HepG2 (cell line): ENCODE data around the gene DGAT2. TPM values are rescaled to one million over a fixed set of nuclear protein-coding genes. Genes with fewer than 3 reads are reported as not detected.

ENCODE experiments used
- ATAD3A ChIP-seq: sonication (generic); formaldehyde crosslinking; IDR thresholded peaks from 2 replicates; pipeline ENCODE4 v1.4.0; 2020; ENCODE audit warnings: missing genetic modification reagents
- CBX5 ChIP-seq: sonication (generic); formaldehyde crosslinking; IDR thresholded peaks from 2 replicates; pipeline ENCODE4 v1.4.0; 2020; ENCODE audit warnings: missing genetic modification reagents, borderline replicate concordance
- CC2D1A ChIP-seq: sonication (generic); formaldehyde crosslinking; IDR thresholded peaks from 2 replicates; pipeline ENCODE4 v1.8.1; 2023; ENCODE audit warnings: mild to moderate bottlenecking, missing genetic modification reagents
- GABPA ChIP-seq, 2 experiments: IDR thresholded peaks; 2 replicates each; pipeline ENCODE4 v1.6.1; 2011 to 2016; ENCODE audit warnings: low read depth in 2 of 2, low read length in 1 of 2, missing biosample characterization in 1 of 2, missing genetic modification characterization in 1 of 2
- GATAD2A ChIP-seq: IDR thresholded peaks from 2 replicates; pipeline ENCODE4 v1.6.1; 2016
- KDM6A ChIP-seq: IDR thresholded peaks from 2 replicates; pipeline ENCODE4 v1.6.1; 2016; ENCODE audit warnings: low read depth
- LCORL ChIP-seq, 2 experiments: fragments of 450-650 bp in 1 of 2; sonication (generic) in 1 of 2; formaldehyde crosslinking in 1 of 2; IDR thresholded peaks; 2 replicates each; pipeline versions ENCODE4 v1.5.0 to v1.6.1; 2017 to 2020; ENCODE audit warnings: antibody characterized with exemption in 1 of 2, missing genetic modification reagents in 1 of 2
- MAFK ChIP-seq, 2 experiments: IDR thresholded peaks in 1 of 2; conservative IDR thresholded peaks in 1 of 2; 2 replicates each; pipeline ENCODE4 v1.6.1; 2011; ENCODE audit warnings: improper control_type of control experiment in 2 of 2, low read length in 2 of 2
- MED8 ChIP-seq: sonication (generic); formaldehyde crosslinking; IDR thresholded peaks from 2 replicates; pipeline ENCODE4 v1.8.1; 2023; ENCODE audit warnings: mild to moderate bottlenecking, missing genetic modification reagents; ENCODE audit not compliant: insufficient replicate concordance
- MYNN ChIP-seq: sonication (generic); formaldehyde crosslinking; IDR thresholded peaks from 2 replicates; pipeline ENCODE4 v1.4.0; 2020; ENCODE audit warnings: mild to moderate bottlenecking, low read depth, missing genetic modification reagents
- MZF1 ChIP-seq: sonication (generic); formaldehyde crosslinking; IDR thresholded peaks from 2 replicates; pipeline ENCODE4 v1.8.1; 2023; ENCODE audit warnings: mild to moderate bottlenecking, missing genetic modification reagents, borderline replicate concordance
- NFRKB ChIP-seq: fragments of 450-650 bp; IDR thresholded peaks from 2 replicates; pipeline ENCODE4 v1.6.1; 2017
- PAWR ChIP-seq: sonication (generic); formaldehyde crosslinking; IDR thresholded peaks from 2 replicates; pipeline ENCODE4 v1.4.0; 2020; ENCODE audit warnings: missing genetic modification reagents, mild to moderate bottlenecking, borderline replicate concordance
- RFXANK ChIP-seq: IDR thresholded peaks from 2 replicates; pipeline ENCODE4 v1.6.1; 2016
- SMYD3 ChIP-seq: sonication (generic); formaldehyde crosslinking; IDR thresholded peaks from 2 replicates; pipeline ENCODE4 v1.8.1; 2023; ENCODE audit warnings: mild to moderate bottlenecking, missing genetic modification reagents
- THAP7 ChIP-seq: sonication (generic); formaldehyde crosslinking; IDR thresholded peaks from 2 replicates; pipeline ENCODE4 v1.8.1; 2023; ENCODE audit warnings: mild to moderate bottlenecking, missing genetic modification reagents
- ZNF24 ChIP-seq: fragments of 450-650 bp; IDR thresholded peaks from 2 replicates; pipeline ENCODE4 v1.6.1; 2017; ENCODE audit warnings: antibody characterized with exemption, mild to moderate bottlenecking
- ZNF687 ChIP-seq: sonication (generic); formaldehyde crosslinking; IDR thresholded peaks from 2 replicates; pipeline ENCODE4 v1.5.1; 2020; ENCODE audit warnings: mild to moderate bottlenecking, missing genetic modification reagents, moderate library complexity
- ZNF788 ChIP-seq: sonication (generic); formaldehyde crosslinking; IDR thresholded peaks from 2 replicates; pipeline ENCODE4 v1.5.0; 2020; ENCODE audit warnings: mild to moderate bottlenecking, missing genetic modification reagents, borderline replicate concordance
- ZNF879 ChIP-seq: sonication (generic); formaldehyde crosslinking; IDR thresholded peaks from 2 replicates; pipeline ENCODE4 v1.8.1; 2023; ENCODE audit warnings: missing genetic modification reagents
- ZSCAN21 ChIP-seq: sonication (generic); formaldehyde crosslinking; IDR thresholded peaks from 2 replicates; pipeline ENCODE4 v1.8.0; 2022; ENCODE audit warnings: mild to moderate bottlenecking, missing genetic modification reagents, moderate library complexity, borderline replicate concordance
- polyA plus RNA-seq, 8 experiments: library from polyadenylated mRNA; depleted of rRNA in 3 of 8; stranded (reverse) in 7 of 8; unstranded in 1 of 8; fragments of >200 nt; fragmentation: Illumina TruSeq in 4 of 8; extraction: Trizol in 4 of 8; gene quantifications; 2 replicates each; pipeline versions ENCODE4 v1.2.1 to v1.2.3, GENCODE V29; 2011 to 2016; ENCODE audit warnings: low read depth in 4 of 8, missing spikeins in 1 of 8, mixed read lengths in 1 of 8; ENCODE audit not compliant: insufficient read depth in 1 of 8
- total RNA-seq, 5 experiments: library from RNA; depleted of rRNA; stranded (reverse); fragments of >200 nt; fragmentation: Illumina TruSeq; extraction: Trizol; gene quantifications; 2 replicates each; pipeline ENCODE4 v1.2.3, GENCODE V29; 2016; ENCODE audit warnings: low read depth in 1 of 5
- TF ChIP-seq, protein P1 (sequence below): sonication (generic); formaldehyde crosslinking; IDR thresholded peaks from 2 replicates; pipeline ENCODE4 v1.4.0; 2020; ENCODE audit warnings: missing genetic modification reagents, borderline replicate concordance

The DGAT2 gene
- total and polyA plus RNA-seq, 2 of the 13 experiments (the other 11 are each of a cell fraction or from before 2014, with no cell fraction given), result 39.0 to 65.6 TPM

- TF ChIP-seq, protein P1, sequence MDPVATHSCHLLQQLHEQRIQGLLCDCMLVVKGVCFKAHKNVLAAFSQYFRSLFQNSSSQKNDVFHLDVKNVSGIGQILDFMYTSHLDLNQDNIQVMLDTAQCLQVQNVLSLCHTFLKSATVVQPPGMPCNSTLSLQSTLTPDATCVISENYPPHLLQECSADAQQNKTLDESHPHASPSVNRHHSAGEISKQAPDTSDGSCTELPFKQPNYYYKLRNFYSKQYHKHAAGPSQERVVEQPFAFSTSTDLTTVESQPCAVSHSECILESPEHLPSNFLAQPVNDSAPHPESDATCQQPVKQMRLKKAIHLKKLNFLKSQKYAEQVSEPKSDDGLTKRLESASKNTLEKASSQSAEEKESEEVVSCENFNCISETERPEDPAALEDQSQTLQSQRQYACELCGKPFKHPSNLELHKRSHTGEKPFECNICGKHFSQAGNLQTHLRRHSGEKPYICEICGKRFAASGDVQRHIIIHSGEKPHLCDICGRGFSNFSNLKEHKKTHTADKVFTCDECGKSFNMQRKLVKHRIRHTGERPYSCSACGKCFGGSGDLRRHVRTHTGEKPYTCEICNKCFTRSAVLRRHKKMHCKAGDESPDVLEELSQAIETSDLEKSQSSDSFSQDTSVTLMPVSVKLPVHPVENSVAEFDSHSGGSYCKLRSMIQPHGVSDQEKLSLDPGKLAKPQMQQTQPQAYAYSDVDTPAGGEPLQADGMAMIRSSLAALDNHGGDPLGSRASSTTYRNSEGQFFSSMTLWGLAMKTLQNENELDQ (CRISPR knock-in tag), result no peak
- TF ChIP-seq THAP7, result 0 out of 2 replicates have a peak, but pooled peaks have one; percentile 68
- TF ChIP-seq ATAD3A (CRISPR knock-in tag), result no peak
- TF ChIP-seq SMYD3, result 0 out of 2 replicates have a peak, but pooled peaks have one; percentile 39
- TF ChIP-seq MZF1 (CRISPR knock-in tag), result no peak; the same call in 1 of the 2 replicates
- peak; percentile 98 for TF ChIP-seq ZNF687 (CRISPR knock-in tag)
- no peak for TF ChIP-seq GABPA (IDR thresholded peaks at IDR 0.05; ENCODE audit: low read depth, low read length)
- peak; percentile 81 for TF ChIP-seq GABPA (CRISPR knock-in tag; IDR thresholded peaks at IDR 0.05; ENCODE audit: low read depth)
- no peak for TF ChIP-seq CBX5
- no peak for TF ChIP-seq MED8 (CRISPR knock-in tag)
- TF ChIP-seq LCORL (IDR thresholded peaks at IDR 0.05), result no peak
- peak; percentile 83; the same call in 1 of the 2 replicates for TF ChIP-seq LCORL (CRISPR knock-in tag; IDR thresholded peaks at IDR 0.05)
- peak; percentile 51; the same call in 1 of the 2 replicates for TF ChIP-seq GATAD2A (CRISPR knock-in tag)
- no peak for TF ChIP-seq NFRKB
- no peak; the same call in 1 of the 2 replicates for TF ChIP-seq KDM6A (CRISPR knock-in tag)
- peak; percentile 71 for TF ChIP-seq ZNF879 (CRISPR knock-in tag)
- no peak for TF ChIP-seq MYNN (CRISPR knock-in tag)
- TF ChIP-seq PAWR (CRISPR knock-in tag), result no peak
- TF ChIP-seq ZSCAN21 (CRISPR knock-in tag), result 0 out of 2 replicates have a peak, but pooled peaks have one; percentile 13
- 0 out of 4 replicates have a peak, but pooled peaks of 1 of the 2 experiments have one; percentile 30 for TF ChIP-seq MAFK (conservative IDR thresholded peaks at IDR 0.05 in 1 of 2, IDR thresholded peaks at IDR 0.05 in 1 of 2; ENCODE audit: low read length in 2 of 2)
- TF ChIP-seq ZNF788 (CRISPR knock-in tag), result no peak
- TF ChIP-seq RFXANK, result no peak
- TF ChIP-seq CC2D1A (CRISPR knock-in tag), result no peak
- no peak for TF ChIP-seq ZNF24
Observed at GRCh38 chr11:75719340-75720239, 49.0 kb upstream of the DGAT2 start (continued).
